Right kidney (tissue), 1 donor: ENCODE measurements around the gene ZBTB32.
A peak's percentile ranks its signal among the peaks of the same experiment; 100 is the strongest.

Experiments
- DNase-seq: peaks from one replicate; pipeline ENCODE4 v3.0.0-alpha.2; 2016

The ZBTB32 gene

GRCh38 chr19:35695895-35696422 lies 8.4 kb upstream of the ZBTB32 start:
- no peak for DNase-seq

DNA sequence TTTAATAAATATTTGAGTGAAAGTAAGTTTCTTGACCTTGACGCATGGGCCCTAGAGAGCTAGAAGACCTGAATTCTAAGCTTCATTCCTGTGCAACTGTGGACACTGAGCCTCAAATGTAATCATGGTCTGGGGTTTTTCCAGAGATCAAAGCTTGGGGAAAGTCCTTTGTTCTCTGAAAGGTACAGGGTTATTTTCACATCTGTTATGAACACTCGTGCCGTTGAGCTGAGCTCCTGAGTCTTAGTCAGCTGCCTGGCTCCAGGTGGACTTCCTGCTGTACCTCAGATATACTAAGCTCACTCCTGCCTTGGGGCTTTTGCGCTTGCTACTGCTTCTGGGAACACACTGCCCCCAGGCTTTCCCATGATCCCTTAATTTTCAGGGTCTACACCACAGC lies 7.5 kb upstream of the ZBTB32 start:
- DNase-seq: no peak

DNA sequence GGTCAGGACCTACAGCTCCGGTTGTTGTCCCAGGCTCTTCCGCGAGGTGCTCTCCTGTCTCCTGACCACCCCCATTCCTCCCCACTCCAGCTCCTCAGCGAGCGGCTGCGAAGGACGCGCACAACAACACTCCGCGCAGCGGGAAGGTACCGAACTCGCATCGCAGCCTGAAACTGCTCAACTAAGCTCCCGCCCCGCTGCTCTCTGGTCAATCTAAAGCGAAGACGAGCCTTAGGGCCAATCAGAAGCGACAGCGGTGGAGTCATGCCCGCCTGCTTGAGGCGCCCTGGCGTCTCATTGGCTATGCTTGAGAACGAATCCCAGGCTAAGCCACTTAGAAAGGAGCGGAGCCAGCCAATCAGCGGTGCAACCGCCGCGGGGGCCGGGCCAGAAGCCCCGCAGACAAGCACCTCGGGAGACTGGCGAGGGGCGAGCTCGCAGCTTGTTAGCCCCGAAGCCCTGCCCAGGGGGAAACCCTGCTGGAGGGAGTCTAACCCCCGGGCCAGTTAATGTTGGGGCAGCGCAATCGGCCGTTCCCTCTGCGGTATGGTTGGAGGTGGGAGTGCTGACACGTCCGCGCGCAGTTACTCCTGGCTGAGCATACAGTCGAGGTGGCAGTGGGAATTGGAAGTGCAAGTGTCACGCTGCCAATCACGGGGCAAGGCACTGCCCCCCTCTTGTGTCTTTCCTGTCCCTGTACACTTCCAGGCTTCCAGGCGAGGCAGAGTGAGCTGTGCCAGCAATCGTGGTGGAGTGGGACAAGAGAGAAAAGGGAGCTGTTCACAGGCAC lies 1.9 kb upstream of the ZBTB32 start:
- DNase-seq: peak; percentile 92

GRCh38 chr19:35703343-35703742 lies 1.0 kb upstream of the ZBTB32 start:
- DNase-seq: no peak

DNA sequence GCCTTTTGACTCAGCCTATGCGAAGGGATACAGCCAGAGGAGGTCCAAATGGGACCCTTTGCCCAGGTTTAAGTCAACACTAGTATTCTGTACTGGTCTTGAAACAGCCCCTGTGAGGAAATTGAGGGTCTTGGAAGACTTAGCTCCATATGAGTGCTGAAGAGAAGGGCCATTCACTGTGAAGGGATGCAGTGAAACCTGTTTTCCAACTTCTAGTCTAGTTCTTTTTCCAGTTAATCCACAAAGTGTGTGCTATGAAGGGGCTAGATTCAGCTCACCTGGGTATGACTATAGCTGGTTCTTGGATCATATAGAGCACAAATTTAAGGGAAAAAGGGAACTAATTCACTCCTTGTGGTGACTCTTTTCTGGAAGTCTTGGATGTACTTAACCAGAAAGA lies 4.0 kb downstream of the ZBTB32 start:
- no peak for DNase-seq

GRCh38 chr19:35710784-35711723 lies 6.7 kb downstream of the ZBTB32 start:
- no peak for DNase-seq

- no peak for DNase-seq
Measured at GRCh38 chr19:35712567-35713505, 8.5 kb downstream of the ZBTB32 start.

GRCh38 chr19:35713506-35713850 lies 9.1 kb downstream of the ZBTB32 start:
- no peak for DNase-seq

GRCh38 chr19:35713904-35714495 lies 9.6 kb downstream of the ZBTB32 start:
- no peak for DNase-seq

DNA sequence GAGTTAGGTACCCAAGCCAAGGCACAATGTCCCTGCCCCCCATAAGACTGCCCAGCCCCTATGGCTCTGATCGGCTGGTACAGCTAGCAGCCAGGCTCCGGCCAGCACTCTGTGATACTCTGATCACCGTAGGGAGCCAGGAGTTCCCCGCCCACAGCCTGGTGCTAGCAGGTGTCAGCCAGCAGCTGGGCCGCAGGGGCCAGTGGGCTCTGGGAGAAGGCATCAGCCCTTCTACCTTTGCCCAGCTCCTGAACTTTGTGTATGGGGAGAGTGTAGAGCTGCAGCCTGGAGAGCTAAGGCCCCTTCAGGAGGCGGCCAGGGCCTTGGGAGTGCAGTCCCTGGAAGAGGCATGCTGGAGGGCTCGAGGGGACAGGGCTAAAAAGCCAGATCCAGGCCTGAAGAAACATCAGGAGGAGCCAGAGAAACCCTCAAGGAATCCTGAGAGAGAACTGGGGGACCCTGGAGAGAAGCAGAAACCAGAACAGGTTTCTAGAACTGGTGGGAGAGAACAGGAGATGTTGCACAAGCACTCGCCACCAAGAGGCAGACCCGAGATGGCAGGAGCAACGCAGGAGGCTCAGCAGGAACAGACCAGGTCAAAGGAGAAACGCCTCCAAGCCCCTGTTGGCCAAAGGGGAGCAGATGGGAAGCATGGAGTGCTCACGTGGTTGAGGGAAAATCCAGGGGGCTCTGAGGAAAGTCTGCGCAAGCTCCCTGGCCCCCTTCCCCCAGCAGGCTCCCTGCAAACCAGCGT lies 10.4 kb downstream of the ZBTB32 start:
- DNase-seq: no peak

DNA sequence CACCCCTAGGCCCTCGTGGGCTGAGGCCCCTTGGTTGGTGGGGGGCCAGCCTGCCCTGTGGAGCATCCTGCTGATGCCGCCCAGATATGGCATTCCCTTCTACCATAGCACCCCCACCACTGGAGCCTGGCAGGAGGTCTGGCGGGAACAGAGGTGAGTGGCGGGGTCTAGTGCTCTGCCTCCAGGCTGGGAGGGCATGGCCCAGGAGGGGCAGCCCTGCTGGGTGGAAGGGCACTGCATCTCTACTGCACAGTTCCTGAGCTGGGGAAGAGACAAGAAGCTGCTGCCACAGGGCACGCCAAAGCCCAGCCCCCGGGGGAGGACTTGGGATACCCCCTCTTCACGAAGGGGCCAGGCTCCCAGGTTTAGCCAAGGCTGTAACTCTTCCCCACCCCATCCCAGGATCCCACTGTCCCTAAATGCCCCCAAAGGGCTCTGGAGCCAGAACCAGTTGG lies 11.0 kb downstream of the ZBTB32 start:
- no peak for DNase-seq

DNA sequence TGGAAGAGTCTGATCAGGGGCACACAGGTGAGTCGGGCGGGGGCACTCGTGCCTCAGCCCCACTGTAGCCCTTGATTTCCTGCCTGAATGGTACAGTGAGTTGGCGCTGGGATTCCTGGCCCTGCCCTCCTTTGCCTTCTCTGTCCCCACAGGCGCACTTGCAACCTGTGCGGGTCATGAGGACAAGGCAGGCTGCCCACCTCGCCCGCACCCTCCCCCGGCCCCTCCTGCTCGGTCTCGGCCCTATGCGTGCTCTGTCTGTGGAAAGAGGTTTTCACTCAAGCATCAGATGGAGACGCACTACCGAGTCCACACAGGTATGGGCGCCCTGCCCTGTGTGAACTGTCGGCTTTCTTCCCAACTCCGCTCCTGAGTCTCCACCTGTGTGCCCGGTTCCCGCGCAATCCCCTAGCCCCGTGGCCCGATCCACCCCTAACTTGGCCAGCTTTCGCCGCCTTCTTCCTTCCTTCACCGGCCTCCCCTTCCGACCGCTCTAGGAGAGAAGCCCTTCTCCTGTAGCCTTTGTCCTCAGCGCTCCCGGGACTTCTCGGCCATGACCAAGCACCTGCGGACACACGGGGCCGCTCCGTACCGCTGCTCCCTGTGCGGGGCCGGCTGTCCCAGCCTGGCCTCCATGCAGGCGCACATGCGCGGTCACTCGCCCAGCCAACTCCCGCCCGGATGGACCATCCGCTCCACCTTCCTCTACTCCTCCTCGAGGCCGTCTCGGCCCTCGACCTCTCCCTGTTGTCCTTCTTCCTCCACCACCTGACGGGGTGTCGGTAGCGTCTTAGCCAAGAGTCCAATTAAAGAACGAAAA lies 11.8 kb downstream of the ZBTB32 start:
- DNase-seq: peak; percentile 95

- DNase-seq: peak; percentile 96
Measured at GRCh38 chr19:35716801-35717664, 12.7 kb downstream of the ZBTB32 start.

DNA sequence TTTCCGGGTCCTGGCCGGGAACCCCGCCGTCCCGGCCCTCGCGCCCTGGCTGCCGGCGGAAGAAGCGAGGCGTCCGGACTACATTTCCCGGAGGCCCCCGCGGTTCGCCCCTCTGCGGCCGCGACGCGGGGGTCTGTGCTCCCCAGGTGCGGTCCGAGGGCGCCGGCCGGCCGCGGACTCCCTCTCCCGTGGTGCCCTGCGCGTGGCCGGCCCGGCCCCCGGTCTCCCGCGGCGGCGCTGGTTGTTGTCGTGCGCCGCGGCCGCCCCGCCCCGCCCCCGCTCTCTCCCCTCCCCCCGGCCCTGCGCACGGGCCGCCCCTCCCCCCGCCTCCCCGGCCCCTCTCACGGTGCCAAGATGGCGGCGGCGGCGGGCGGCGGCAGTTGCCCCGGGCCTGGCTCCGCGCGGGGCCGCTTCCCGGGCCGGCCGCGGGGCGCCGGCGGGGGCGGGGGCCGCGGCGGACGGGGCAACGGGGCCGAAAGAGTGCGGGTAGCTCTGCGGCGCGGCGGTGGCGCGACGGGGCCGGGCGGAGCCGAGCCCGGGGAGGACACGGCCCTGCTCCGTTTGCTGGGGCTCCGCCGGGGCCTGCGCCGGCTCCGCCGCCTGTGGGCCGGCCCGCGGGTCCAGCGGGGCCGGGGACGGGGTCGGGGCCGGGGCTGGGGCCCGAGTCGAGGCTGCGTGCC lies 13.4 kb downstream of the ZBTB32 start, which contains the start of gene KMT2B:
Gene KMT2B, plus strand, starts transcription at position 339 of the 680 bp plus-strand sequence. Its CDS starts 16 bp downstream, at position 355.
- peak; percentile 98 for DNase-seq

- peak; percentile 42 for DNase-seq
Measured at GRCh38 chr19:35718345-35719041, 14.1 kb downstream of the ZBTB32 start.

GRCh38 chr19:35719402-35720162 lies 15.2 kb downstream of the ZBTB32 start:
- DNase-seq: no peak

GRCh38 chr19:35720163-35720524 lies 15.8 kb downstream of the ZBTB32 start:
- no peak for DNase-seq
